HUES48 (cell line): Measurements from ENCODE around the gene CBL.

ENCODE experiments used
- H3K27ac ChIP-seq: one replicate; pipeline ENCODE4 v1.7.0; 2013; ENCODE audit warnings: low read depth, low read length, inconsistent platforms
- H3K27me3 ChIP-seq: 2 replicates; pipeline ENCODE4 v1.6.1; 2013; ENCODE audit warnings: mild to moderate bottlenecking, low read length; ENCODE audit not compliant: control insufficient read depth, insufficient read depth
- H3K36me3 ChIP-seq: 2 replicates; pipeline ENCODE4 v1.6.1; 2013; ENCODE audit warnings: low read length; ENCODE audit not compliant: control insufficient read depth, insufficient read depth
- H3K4me1 ChIP-seq: 2 replicates; pipeline ENCODE4 v1.6.1; 2013; ENCODE audit warnings: mild to moderate bottlenecking, low read length; ENCODE audit not compliant: control insufficient read depth, insufficient read depth
- H3K4me3 ChIP-seq: 2 replicates; pipeline ENCODE4 v1.5.1; 2013; ENCODE audit warnings: mild to moderate bottlenecking, low read depth, low read length
- H3K9ac ChIP-seq: 2 replicates; pipeline ENCODE4 v1.6.1; 2013; ENCODE audit warnings: mild to moderate bottlenecking, low read depth, low read length, moderate library complexity
- H3K9me3 ChIP-seq: 2 replicates; pipeline ENCODE4 v1.6.1; 2013; ENCODE audit warnings: low read length; ENCODE audit not compliant: control insufficient read depth, insufficient read depth

CBL gene

GRCh38 chr11:119298726-119299125 lies 92.6 kb downstream of the CBL start:
- Histone ChIP-seq H3K9ac (no peak overlapping the region), H3K9me3 (no peaks in the 10 kb centered on the region), H3K27me3 (no peaks in the 10 kb centered on the region), H3K4me3 (no peak overlapping the region), H3K27ac (no peak overlapping the region), H3K36me3 (peaks cover 84% of the 10 kb centered on the region), H3K4me1 (no peaks in the 10 kb centered on the region)

GRCh38 chr11:119299416-119299815 lies 93.3 kb downstream of the CBL start:
- Histone ChIP-seq H3K9me3 (no peaks in the 10 kb centered on the region), H3K27ac (no peak overlapping the region), H3K27me3 (no peaks in the 10 kb centered on the region), H3K36me3 (peaks cover 88% of the 10 kb centered on the region), H3K9ac (no peak overlapping the region), H3K4me3 (no peak overlapping the region), H3K4me1 (no peaks in the 10 kb centered on the region)

- Histone ChIP-seq H3K4me3 (no peak overlapping the region), H3K27me3 (no peaks in the 10 kb centered on the region), H3K27ac (no peak overlapping the region), H3K9ac (no peak overlapping the region), H3K36me3 (peaks cover 89% of the 10 kb centered on the region), H3K9me3 (no peaks in the 10 kb centered on the region), H3K4me1 (no peaks in the 10 kb centered on the region)
Observed at GRCh38 chr11:119300198-119300964, 94.2 kb downstream of the CBL start.

GRCh38 chr11:119303227-119303718 lies 97.1 kb downstream of the CBL start:
- no peak overlapping the region for H3K27ac ChIP-seq
- H3K4me1 ChIP-seq: peaks cover 5% of the 10 kb centered on the region
- H3K9me3 ChIP-seq: no peaks in the 10 kb centered on the region
- no peak overlapping the region for H3K4me3 ChIP-seq
- peaks cover 83% of the 10 kb centered on the region for H3K36me3 ChIP-seq
- no peak overlapping the region for H3K9ac ChIP-seq
- H3K27me3 ChIP-seq: no peaks in the 10 kb centered on the region

GRCh38 chr11:119305556-119306372 lies 99.6 kb downstream of the CBL start:
- no peaks in the 10 kb centered on the region for H3K27me3 ChIP-seq
- peaks cover 78% of the 10 kb centered on the region for H3K36me3 ChIP-seq
- H3K4me1 ChIP-seq: peaks cover 5% of the 10 kb centered on the region
- no peak overlapping the region for H3K27ac ChIP-seq
- no peak overlapping the region for H3K4me3 ChIP-seq
- H3K9me3 ChIP-seq: no peaks in the 10 kb centered on the region
- no peak overlapping the region for H3K9ac ChIP-seq

GRCh38 chr11:119306373-119306890 lies 100.3 kb downstream of the CBL start:
- no peaks in the 10 kb centered on the region for H3K9me3 ChIP-seq
- H3K9ac ChIP-seq: no peak overlapping the region
- no peak overlapping the region for H3K4me3 ChIP-seq
- H3K27ac ChIP-seq: peak overlapping the region; percentile 16
- peaks cover 78% of the 10 kb centered on the region for H3K36me3 ChIP-seq
- H3K4me1 ChIP-seq: peaks cover 5% of the 10 kb centered on the region
- no peaks in the 10 kb centered on the region for H3K27me3 ChIP-seq

GRCh38 chr11:119307219-119307618 lies 101.1 kb downstream of the CBL start:
- Histone ChIP-seq H3K36me3 (peaks cover 75% of the 10 kb centered on the region), H3K27ac (peak overlapping the region; percentile 16), H3K4me3 (no peak overlapping the region), H3K4me1 (peaks cover 5% of the 10 kb centered on the region), H3K27me3 (no peaks in the 10 kb centered on the region), H3K9ac (no peak overlapping the region), H3K9me3 (no peaks in the 10 kb centered on the region)

GRCh38 chr11:119307974-119308373 lies 101.8 kb downstream of the CBL start:
- Histone ChIP-seq H3K9ac (no peak overlapping the region), H3K27me3 (no peaks in the 10 kb centered on the region), H3K4me1 (peaks cover 5% of the 10 kb centered on the region), H3K36me3 (peaks cover 75% of the 10 kb centered on the region), H3K4me3 (no peak overlapping the region), H3K27ac (no peak overlapping the region), H3K9me3 (no peaks in the 10 kb centered on the region)

GRCh38 chr11:119309411-119309810 lies 103.3 kb downstream of the CBL start:
- no peak overlapping the region for H3K27ac ChIP-seq
- H3K9ac ChIP-seq: no peak overlapping the region
- H3K4me3 ChIP-seq: no peak overlapping the region
- H3K9me3 ChIP-seq: no peaks in the 10 kb centered on the region
- peaks cover 5% of the 10 kb centered on the region for H3K4me1 ChIP-seq
- H3K27me3 ChIP-seq: peaks cover under 1% of the 10 kb centered on the region; the same call in 1 of the 2 replicates
- peaks cover 65% of the 10 kb centered on the region for H3K36me3 ChIP-seq

GRCh38 chr11:119309953-119310681 lies 104.0 kb downstream of the CBL start:
- Histone ChIP-seq H3K4me3 (no peak overlapping the region), H3K9me3 (no peaks in the 10 kb centered on the region), H3K4me1 (peaks cover 12% of the 10 kb centered on the region), H3K27me3 (peaks cover 8% of the 10 kb centered on the region; the same call in 1 of the 2 replicates), H3K27ac (no peak overlapping the region), H3K36me3 (peaks cover 62% of the 10 kb centered on the region), H3K9ac (no peak overlapping the region)
